GM23338 (cell line): Measurements from ENCODE around the gene PLEK. TPM values are rescaled to one million over a fixed set of nuclear protein-coding genes. Genes with fewer than 3 reads are reported as not detected.

Experiments
- ATAC-seq: fragments of 200-7000 bp; cut with Tn5 transposase; 3 replicates; pipeline ENCODE4 v1.9.1; 2020
- DNase-seq: peaks from one replicate; pipeline ENCODE4 v3.0.0-alpha.2; 2015; ENCODE audit warnings: low spot score
- H2AFZ ChIP-seq: fragments of 200-600 bp; sonication (generic); 2 replicates; pipeline ENCODE4 v1.8.0; 2016; ENCODE audit warnings: antibody characterized with exemption, mild to moderate bottlenecking, moderate library complexity
- H3F3A ChIP-seq: fragments of 200-600 bp; sonication (generic); replicated peaks from 2 replicates; pipeline ENCODE4 v1.8.0; 2017; ENCODE audit warnings: antibody characterized with exemption, mixed run types, low read depth
- H3K27ac ChIP-seq: fragments of 200-600 bp; sonication (generic); 2 replicates; pipeline ENCODE4 v1.6.1; 2016; ENCODE audit warnings: low read depth
- H3K27me3 ChIP-seq: fragments of 200-600 bp; sonication (generic); 2 replicates; pipeline ENCODE4 v1.8.0; 2016; ENCODE audit warnings: mild to moderate bottlenecking, mixed run types, moderate library complexity; ENCODE audit not compliant: insufficient read depth
- H3K36me3 ChIP-seq: fragments of 200-600 bp; sonication (generic); 2 replicates; pipeline ENCODE4 v1.8.0; 2016; ENCODE audit warnings: mild to moderate bottlenecking; ENCODE audit not compliant: insufficient read depth
- H3K4me1 ChIP-seq: fragments of 200-600 bp; sonication (generic); 2 replicates; pipeline ENCODE4 v1.8.0; 2016; ENCODE audit warnings: mild to moderate bottlenecking, moderate library complexity; ENCODE audit not compliant: insufficient read depth
- H3K4me2 ChIP-seq: fragments of 200-600 bp; sonication (generic); 2 replicates; pipeline ENCODE4 v1.7.1; 2017; ENCODE audit warnings: mixed run types
- H3K4me3 ChIP-seq: fragments of 200-600 bp; sonication (generic); 2 replicates; pipeline ENCODE4 v1.6.1; 2016; ENCODE audit warnings: mixed run types
- H3K79me2 ChIP-seq: fragments of 200-600 bp; sonication (generic); replicated peaks from 2 replicates; pipeline ENCODE4 v1.8.0; 2017; ENCODE audit warnings: mild to moderate bottlenecking; ENCODE audit not compliant: insufficient read depth
- H3K9me2 ChIP-seq: fragments of 200-600 bp; sonication (generic); 2 replicates; pipeline ENCODE4 v1.8.0; 2017; ENCODE audit not compliant: insufficient read depth
- H4K20me1 ChIP-seq: fragments of 200-600 bp; sonication (generic); replicated peaks from 2 replicates; pipeline ENCODE4 v1.8.0; 2017; ENCODE audit warnings: mild to moderate bottlenecking; ENCODE audit not compliant: insufficient read depth
- H3K27ac Mint-ChIP-seq: 2 replicates; pipeline ENCODE4 v1.8.0; 2020; ENCODE audit warnings: inconsistent platforms, mild to moderate bottlenecking, moderate library complexity, mixed read lengths
- H3K27me3 Mint-ChIP-seq: 3 replicates; pipeline ENCODE4 v1.8.0; 2022; ENCODE audit warnings: low read depth, mild to moderate bottlenecking, moderate library complexity, mixed read lengths, inconsistent platforms; ENCODE audit not compliant: insufficient read depth, poor library complexity
- H3K36me3 Mint-ChIP-seq: 3 replicates; pipeline ENCODE4 v1.8.0; 2021; ENCODE audit warnings: low read depth, mild to moderate bottlenecking, inconsistent platforms, moderate library complexity, mixed read lengths
- H3K4me1 Mint-ChIP-seq: 3 replicates; pipeline ENCODE4 v1.8.0; 2020; ENCODE audit warnings: mild to moderate bottlenecking, inconsistent platforms, mixed read lengths
- H3K4me3 Mint-ChIP-seq: 3 replicates; pipeline ENCODE4 v1.8.0; 2021; ENCODE audit warnings: moderate library complexity, mild to moderate bottlenecking, inconsistent platforms, mixed read lengths
- H3K9me3 Mint-ChIP-seq: 3 replicates; pipeline ENCODE4 v1.8.0; 2020; ENCODE audit warnings: moderate library complexity, mild to moderate bottlenecking, inconsistent platforms, mixed read lengths
- CREB1 ChIP-seq: fragments of 250-450 bp; sonication (Bioruptor Pico); IDR thresholded peaks from 2 replicates; pipeline ENCODE4 v1.5.0; 2020; ENCODE audit warnings: low read depth, mild to moderate bottlenecking, moderate library complexity
- ETS1 ChIP-seq: IDR thresholded peaks from 2 replicates; pipeline ENCODE4 v1.6.1; 2016; ENCODE audit warnings: antibody characterized with exemption
- EZH2 ChIP-seq: fragments of 200-600 bp; sonication (generic); IDR thresholded peaks from one replicate; pipeline ENCODE4 v1.8.0; 2017; ENCODE audit warnings: antibody characterized with exemption, mild to moderate bottlenecking, low read depth; ENCODE audit not compliant: unreplicated experiment
- EZH2phosphoT487 ChIP-seq: fragments of 200-600 bp; sonication (generic); IDR thresholded peaks from one replicate; pipeline ENCODE4 v1.8.1; 2018; ENCODE audit warnings: antibody characterized with exemption; ENCODE audit not compliant: unreplicated experiment
- JUNB ChIP-seq: IDR thresholded peaks from one replicate; pipeline ENCODE4 v1.6.1; 2016; ENCODE audit warnings: antibody characterized with exemption; ENCODE audit not compliant: unreplicated experiment
- NANOG ChIP-seq: IDR thresholded peaks from 2 replicates; pipeline ENCODE4 v1.6.1; 2016; ENCODE audit warnings: antibody characterized with exemption, borderline replicate concordance
- POLR2AphosphoS5 ChIP-seq: IDR thresholded peaks from 2 replicates; pipeline ENCODE4 v1.6.1; 2016; ENCODE audit warnings: antibody characterized with exemption, low read depth
- STAT1 ChIP-seq: IDR thresholded peaks from one replicate; pipeline ENCODE4 v1.6.1; 2016; ENCODE audit warnings: antibody characterized with exemption; ENCODE audit not compliant: unreplicated experiment
- ZNF114 ChIP-seq: fragments of 250-450 bp; sonication (Bioruptor Pico); IDR thresholded peaks from 2 replicates; pipeline ENCODE4 v1.5.0; 2020; ENCODE audit warnings: mild to moderate bottlenecking, moderate library complexity
- ZNF331 ChIP-seq: fragments of 250-450 bp; sonication (Bioruptor Pico); IDR thresholded peaks from 2 replicates; pipeline ENCODE4 v1.5.0; 2020; ENCODE audit warnings: low read depth, mild to moderate bottlenecking, moderate library complexity
- polyA plus RNA-seq: library from polyadenylated mRNA; unstranded; fragments of >200 nt; fragmentation: Nextera tagmentation; extraction: Ambion mirVana; gene quantifications from 2 replicates; pipeline ENCODE4 v1.2.1, GENCODE V29; 2016
- total RNA-seq: library from RNA; depleted of rRNA; stranded (reverse); fragments of >200 nt; shearing (Covaris generic); gene quantifications from 2 replicates; pipeline ENCODE4 v1.2.3, GENCODE V29; 2014
- TF ChIP-seq, protein P1 (sequence below), 2 experiments: fragments of 200-600 bp in 1 of 2; sonication (generic) in 1 of 2; conservative IDR thresholded peaks; 2 replicates each; pipeline versions ENCODE4 v1.5.1 to v1.6.1; 2016 to 2017; ENCODE audit warnings: antibody characterized with exemption in 2 of 2, low read depth in 2 of 2, mild to moderate bottlenecking in 2 of 2, moderate library complexity in 1 of 2
- TF ChIP-seq, protein P2 (sequence below): fragments of 250-450 bp; sonication (Bioruptor Pico); IDR thresholded peaks from 2 replicates; pipeline ENCODE4 v1.5.0; 2020; ENCODE audit warnings: mild to moderate bottlenecking, moderate library complexity
- TF ChIP-seq, protein P3 (sequence below): IDR thresholded peaks from one replicate; pipeline ENCODE4 v1.6.1; 2018; ENCODE audit warnings: antibody characterized with exemption; ENCODE audit not compliant: unreplicated experiment

Gene PLEK
- total and polyA plus RNA-seq, 2 experiments from 2014 or later: 0.06 TPM; not detected in 1

- Histone ChIP-seq H3K9me2 (peaks cover 9% of the 10 kb centered on the region), H3K4me1 (no peaks in the 10 kb centered on the region), H3K4me2 (no peak overlapping the region), H3K27ac (no peak overlapping the region), H4K20me1 (no peaks in the 10 kb centered on the region), H3K36me3 (no peaks in the 10 kb centered on the region), H2AFZ (no peak overlapping the region; the same call in 1 of the 2 replicates), H3K27me3 (no peaks in the 10 kb centered on the region), H3K79me2 (no peaks in the 10 kb centered on the region), H3K4me3 (no peak overlapping the region), H3F3A (no peaks in the 10 kb centered on the region)
- Mint-ChIP-seq H3K36me3 (no peaks in the 10 kb centered on the region), H3K9me3 (peaks cover 6% of the 10 kb centered on the region; the same call in 2 of the 3 replicates), H3K4me1 (0 out of 3 replicates have a peak, but pooled peaks cover 4% of the 10 kb centered on the region), H3K4me3 (no peak overlapping the region), H3K27me3 (peaks cover 2% of the 10 kb centered on the region), H3K27ac (no peak overlapping the region)
- TF ChIP-seq JUNB: no peak
- TF ChIP-seq POLR2AphosphoS5: no peak
- TF ChIP-seq NANOG: no peak
- no peak for TF ChIP-seq CREB1 (CRISPR knock-in tag)
- no peak for TF ChIP-seq ETS1
- TF ChIP-seq ZNF331 (CRISPR knock-in tag): no peak
- no peak for TF ChIP-seq EZH2
- TF ChIP-seq, protein P1, sequence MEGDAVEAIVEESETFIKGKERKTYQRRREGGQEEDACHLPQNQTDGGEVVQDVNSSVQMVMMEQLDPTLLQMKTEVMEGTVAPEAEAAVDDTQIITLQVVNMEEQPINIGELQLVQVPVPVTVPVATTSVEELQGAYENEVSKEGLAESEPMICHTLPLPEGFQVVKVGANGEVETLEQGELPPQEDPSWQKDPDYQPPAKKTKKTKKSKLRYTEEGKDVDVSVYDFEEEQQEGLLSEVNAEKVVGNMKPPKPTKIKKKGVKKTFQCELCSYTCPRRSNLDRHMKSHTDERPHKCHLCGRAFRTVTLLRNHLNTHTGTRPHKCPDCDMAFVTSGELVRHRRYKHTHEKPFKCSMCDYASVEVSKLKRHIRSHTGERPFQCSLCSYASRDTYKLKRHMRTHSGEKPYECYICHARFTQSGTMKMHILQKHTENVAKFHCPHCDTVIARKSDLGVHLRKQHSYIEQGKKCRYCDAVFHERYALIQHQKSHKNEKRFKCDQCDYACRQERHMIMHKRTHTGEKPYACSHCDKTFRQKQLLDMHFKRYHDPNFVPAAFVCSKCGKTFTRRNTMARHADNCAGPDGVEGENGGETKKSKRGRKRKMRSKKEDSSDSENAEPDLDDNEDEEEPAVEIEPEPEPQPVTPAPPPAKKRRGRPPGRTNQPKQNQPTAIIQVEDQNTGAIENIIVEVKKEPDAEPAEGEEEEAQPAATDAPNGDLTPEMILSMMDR (conservative IDR thresholded peaks at IDR 0.05; ENCODE audit: low read depth in 2 of 2): no peak
- TF ChIP-seq STAT1: no peak
- TF ChIP-seq, protein P2, sequence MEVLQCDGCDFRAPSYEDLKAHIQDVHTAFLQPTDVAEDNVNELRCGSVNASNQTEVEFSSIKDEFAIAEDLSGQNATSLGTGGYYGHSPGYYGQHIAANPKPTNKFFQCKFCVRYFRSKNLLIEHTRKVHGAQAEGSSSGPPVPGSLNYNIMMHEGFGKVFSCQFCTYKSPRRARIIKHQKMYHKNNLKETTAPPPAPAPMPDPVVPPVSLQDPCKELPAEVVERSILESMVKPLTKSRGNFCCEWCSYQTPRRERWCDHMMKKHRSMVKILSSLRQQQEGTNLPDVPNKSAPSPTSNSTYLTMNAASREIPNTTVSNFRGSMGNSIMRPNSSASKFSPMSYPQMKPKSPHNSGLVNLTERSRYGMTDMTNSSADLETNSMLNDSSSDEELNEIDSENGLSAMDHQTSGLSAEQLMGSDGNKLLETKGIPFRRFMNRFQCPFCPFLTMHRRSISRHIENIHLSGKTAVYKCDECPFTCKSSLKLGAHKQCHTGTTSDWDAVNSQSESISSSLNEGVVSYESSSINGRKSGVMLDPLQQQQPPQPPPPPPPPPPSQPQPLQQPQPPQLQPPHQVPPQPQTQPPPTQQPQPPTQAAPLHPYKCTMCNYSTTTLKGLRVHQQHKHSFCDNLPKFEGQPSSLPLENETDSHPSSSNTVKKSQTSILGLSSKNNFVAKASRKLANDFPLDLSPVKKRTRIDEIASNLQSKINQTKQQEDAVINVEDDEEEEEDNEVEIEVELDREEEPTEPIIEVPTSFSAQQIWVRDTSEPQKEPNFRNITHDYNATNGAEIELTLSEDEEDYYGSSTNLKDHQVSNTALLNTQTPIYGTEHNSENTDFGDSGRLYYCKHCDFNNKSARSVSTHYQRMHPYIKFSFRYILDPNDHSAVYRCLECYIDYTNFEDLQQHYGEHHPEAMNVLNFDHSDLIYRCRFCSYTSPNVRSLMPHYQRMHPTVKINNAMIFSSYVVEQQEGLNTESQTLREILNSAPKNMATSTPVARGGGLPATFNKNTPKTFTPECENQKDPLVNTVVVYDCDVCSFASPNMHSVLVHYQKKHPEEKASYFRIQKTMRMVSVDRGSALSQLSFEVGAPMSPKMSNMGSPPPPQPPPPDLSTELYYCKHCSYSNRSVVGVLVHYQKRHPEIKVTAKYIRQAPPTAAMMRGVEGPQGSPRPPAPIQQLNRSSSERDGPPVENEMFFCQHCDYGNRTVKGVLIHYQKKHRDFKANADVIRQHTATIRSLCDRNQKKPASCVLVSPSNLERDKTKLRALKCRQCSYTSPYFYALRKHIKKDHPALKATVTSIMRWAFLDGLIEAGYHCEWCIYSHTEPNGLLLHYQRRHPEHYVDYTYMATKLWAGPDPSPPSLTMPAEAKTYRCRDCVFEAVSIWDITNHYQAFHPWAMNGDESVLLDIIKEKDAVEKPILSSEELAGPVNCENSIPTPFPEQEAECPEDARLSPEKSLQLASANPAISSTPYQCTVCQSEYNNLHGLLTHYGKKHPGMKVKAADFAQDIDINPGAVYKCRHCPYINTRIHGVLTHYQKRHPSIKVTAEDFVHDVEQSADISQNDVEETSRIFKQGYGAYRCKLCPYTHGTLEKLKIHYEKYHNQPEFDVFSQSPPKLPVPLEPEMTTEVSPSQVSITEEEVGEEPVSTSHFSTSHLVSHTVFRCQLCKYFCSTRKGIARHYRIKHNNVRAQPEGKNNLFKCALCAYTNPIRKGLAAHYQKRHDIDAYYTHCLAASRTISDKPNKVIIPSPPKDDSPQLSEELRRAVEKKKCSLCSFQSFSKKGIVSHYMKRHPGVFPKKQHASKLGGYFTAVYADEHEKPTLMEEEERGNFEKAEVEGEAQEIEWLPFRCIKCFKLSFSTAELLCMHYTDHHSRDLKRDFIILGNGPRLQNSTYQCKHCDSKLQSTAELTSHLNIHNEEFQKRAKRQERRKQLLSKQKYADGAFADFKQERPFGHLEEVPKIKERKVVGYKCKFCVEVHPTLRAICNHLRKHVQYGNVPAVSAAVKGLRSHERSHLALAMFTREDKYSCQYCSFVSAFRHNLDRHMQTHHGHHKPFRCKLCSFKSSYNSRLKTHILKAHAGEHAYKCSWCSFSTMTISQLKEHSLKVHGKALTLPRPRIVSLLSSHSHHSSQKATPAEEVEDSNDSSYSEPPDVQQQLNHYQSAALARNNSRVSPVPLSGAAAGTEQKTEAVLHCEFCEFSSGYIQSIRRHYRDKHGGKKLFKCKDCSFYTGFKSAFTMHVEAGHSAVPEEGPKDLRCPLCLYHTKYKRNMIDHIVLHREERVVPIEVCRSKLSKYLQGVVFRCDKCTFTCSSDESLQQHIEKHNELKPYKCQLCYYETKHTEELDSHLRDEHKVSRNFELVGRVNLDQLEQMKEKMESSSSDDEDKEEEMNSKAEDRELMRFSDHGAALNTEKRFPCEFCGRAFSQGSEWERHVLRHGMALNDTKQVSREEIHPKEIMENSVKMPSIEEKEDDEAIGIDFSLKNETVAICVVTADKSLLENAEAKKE (CRISPR knock-in tag): no peak
- TF ChIP-seq, protein P3, sequence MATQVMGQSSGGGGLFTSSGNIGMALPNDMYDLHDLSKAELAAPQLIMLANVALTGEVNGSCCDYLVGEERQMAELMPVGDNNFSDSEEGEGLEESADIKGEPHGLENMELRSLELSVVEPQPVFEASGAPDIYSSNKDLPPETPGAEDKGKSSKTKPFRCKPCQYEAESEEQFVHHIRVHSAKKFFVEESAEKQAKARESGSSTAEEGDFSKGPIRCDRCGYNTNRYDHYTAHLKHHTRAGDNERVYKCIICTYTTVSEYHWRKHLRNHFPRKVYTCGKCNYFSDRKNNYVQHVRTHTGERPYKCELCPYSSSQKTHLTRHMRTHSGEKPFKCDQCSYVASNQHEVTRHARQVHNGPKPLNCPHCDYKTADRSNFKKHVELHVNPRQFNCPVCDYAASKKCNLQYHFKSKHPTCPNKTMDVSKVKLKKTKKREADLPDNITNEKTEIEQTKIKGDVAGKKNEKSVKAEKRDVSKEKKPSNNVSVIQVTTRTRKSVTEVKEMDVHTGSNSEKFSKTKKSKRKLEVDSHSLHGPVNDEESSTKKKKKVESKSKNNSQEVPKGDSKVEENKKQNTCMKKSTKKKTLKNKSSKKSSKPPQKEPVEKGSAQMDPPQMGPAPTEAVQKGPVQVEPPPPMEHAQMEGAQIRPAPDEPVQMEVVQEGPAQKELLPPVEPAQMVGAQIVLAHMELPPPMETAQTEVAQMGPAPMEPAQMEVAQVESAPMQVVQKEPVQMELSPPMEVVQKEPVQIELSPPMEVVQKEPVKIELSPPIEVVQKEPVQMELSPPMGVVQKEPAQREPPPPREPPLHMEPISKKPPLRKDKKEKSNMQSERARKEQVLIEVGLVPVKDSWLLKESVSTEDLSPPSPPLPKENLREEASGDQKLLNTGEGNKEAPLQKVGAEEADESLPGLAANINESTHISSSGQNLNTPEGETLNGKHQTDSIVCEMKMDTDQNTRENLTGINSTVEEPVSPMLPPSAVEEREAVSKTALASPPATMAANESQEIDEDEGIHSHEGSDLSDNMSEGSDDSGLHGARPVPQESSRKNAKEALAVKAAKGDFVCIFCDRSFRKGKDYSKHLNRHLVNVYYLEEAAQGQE: no peak
- no peak for TF ChIP-seq EZH2phosphoT487
- TF ChIP-seq ZNF114: no peak
- DNase-seq (no peak), ATAC-seq (no peak)
Measured at GRCh38 chr2:68428126-68428525, 63.0 kb downstream of the PLEK start.
